IMR-90 (cell line): ENCODE data around the gene DUSP7. TPM values are rescaled to one million over a fixed set of nuclear protein-coding genes. Genes with fewer than 3 reads are reported as not detected.

ENCODE experiments used
- ATAC-seq: fragments of 200-7000 bp; cut with Tn5 transposase; 2 replicates; pipeline ENCODE4 v1.9.1; 2020; ENCODE audit warnings: low read depth, mild to moderate bottlenecking, moderate library complexity
- BruUV-seq: library from RNA; stranded (reverse); fragments of 400-500 nt; replicated peaks from 2 replicates; lab custom pipeline; 2021; lab: Mats Ljungman, UMichigan
- CTCF ChIA-PET: fragments of 300-600 bp; formaldehyde crosslinking; extraction: SDS; loops from one replicate; lab custom pipeline; 2021; ENCODE audit warnings: antibody characterized with exemption; lab: Yijun Ruan, JAX
- POLR2A ChIA-PET: fragments of 300-600 bp; sonication (Branson Sonifier 250); formaldehyde crosslinking; loops from one replicate; lab custom pipeline; 2022; ENCODE audit warnings: antibody characterized with exemption; ENCODE audit not compliant: unreplicated experiment; lab: Charles Lee
- DNase-seq: peaks from one replicate; pipeline ENCODE4 v3.0.0; 2013
- H2AFZ ChIP-seq: replicated peaks from 2 replicates; pipeline ENCODE3; 2013; ENCODE audit warnings: low read length, mild to moderate bottlenecking; ENCODE audit not compliant: poor library complexity
- H2AK5ac ChIP-seq: 2 replicates; pipeline ENCODE4 v1.6.1; 2013; ENCODE audit warnings: low read depth, low read length, inconsistent platforms
- H2AK9ac ChIP-seq: replicated peaks from 2 replicates; pipeline ENCODE3; 2013; ENCODE audit warnings: mild to moderate bottlenecking, low read depth, low read length, moderate library complexity; ENCODE audit not compliant: poor library complexity
- H2BK120ac ChIP-seq: 2 replicates; pipeline ENCODE4 v1.6.1; 2013; ENCODE audit warnings: low read depth, low read length, inconsistent platforms
- H2BK15ac ChIP-seq: 3 replicates; pipeline ENCODE4 v1.6.1; 2013; ENCODE audit warnings: low read depth, low read length, inconsistent platforms
- H2BK20ac ChIP-seq: 2 replicates; pipeline ENCODE4 v1.6.1; 2013; ENCODE audit warnings: low read depth, mild to moderate bottlenecking, inconsistent platforms, low read length, moderate library complexity
- H2BK5ac ChIP-seq: 2 replicates; pipeline ENCODE4 v1.6.1; 2013; ENCODE audit warnings: mild to moderate bottlenecking, low read depth, low read length, inconsistent platforms; ENCODE audit not compliant: poor library complexity, severe bottlenecking
- H3K14ac ChIP-seq: replicated peaks from 2 replicates; pipeline ENCODE4 v1.6.1; 2013; ENCODE audit warnings: low read depth, low read length, inconsistent platforms
- H3K18ac ChIP-seq: 2 replicates; pipeline ENCODE4 v1.6.1; 2013; ENCODE audit warnings: low read depth, low read length, control low read depth
- H3K23ac ChIP-seq: 2 replicates; pipeline ENCODE4 v1.6.1; 2013; ENCODE audit warnings: low read depth, low read length, inconsistent platforms
- H3K27ac ChIP-seq: 2 replicates; pipeline ENCODE4 v1.5.1; 2013; ENCODE audit warnings: mild to moderate bottlenecking, control low read depth, low read length; ENCODE audit not compliant: insufficient read depth
- H3K27me3 ChIP-seq: 2 replicates; pipeline ENCODE4 v1.6.1; 2013; ENCODE audit warnings: low read length; ENCODE audit not compliant: control insufficient read depth, insufficient read depth
- H3K36me3 ChIP-seq: 2 replicates; pipeline ENCODE4 v1.6.1; 2013; ENCODE audit warnings: low read length, mixed read lengths; ENCODE audit not compliant: control insufficient read depth, insufficient read depth
- H3K4ac ChIP-seq: 2 replicates; pipeline ENCODE4 v1.6.1; 2013; ENCODE audit warnings: low read depth, low read length, inconsistent platforms
- H3K4me1 ChIP-seq: 2 replicates; pipeline ENCODE4 v1.6.1; 2013; ENCODE audit warnings: low read length, mixed read lengths; ENCODE audit not compliant: control insufficient read depth, insufficient read depth
- H3K4me2 ChIP-seq: 2 replicates; pipeline ENCODE4 v1.6.1; 2013; ENCODE audit warnings: low read depth, mild to moderate bottlenecking, control low read depth, low read length, moderate library complexity
- H3K4me3 ChIP-seq: 2 replicates; pipeline ENCODE4 v1.5.1; 2013; ENCODE audit warnings: low read depth, mild to moderate bottlenecking, control low read depth, low read length, moderate library complexity; ENCODE audit not compliant: insufficient read depth
- H3K56ac ChIP-seq: 2 replicates; pipeline ENCODE4 v1.6.1; 2013; ENCODE audit warnings: low read length, inconsistent platforms; ENCODE audit not compliant: insufficient read depth; ENCODE audit errors: extremely low read depth
- H3K79me1 ChIP-seq, 2 experiments: 2 replicates each; pipeline ENCODE4 v1.6.1; 2013; ENCODE audit warnings: low read length in 2 of 2, inconsistent platforms in 1 of 2, low read depth in 1 of 2
- H3K9ac ChIP-seq: 2 replicates; pipeline ENCODE4 v1.6.1; 2013; ENCODE audit warnings: low read depth, low read length, control low read depth
- H3K9me1 ChIP-seq: 2 replicates; pipeline ENCODE4 v1.6.1; 2013; ENCODE audit warnings: low read length, inconsistent platforms; ENCODE audit not compliant: insufficient read depth
- H3K9me3 ChIP-seq: 2 replicates; pipeline ENCODE4 v1.6.1; 2013; ENCODE audit warnings: low read length; ENCODE audit not compliant: control insufficient read depth, insufficient read depth
- H4K20me1 ChIP-seq: 2 replicates; pipeline ENCODE4 v1.6.1; 2013; ENCODE audit warnings: low read length, inconsistent platforms; ENCODE audit not compliant: insufficient read depth
- H4K5ac ChIP-seq: 2 replicates; pipeline ENCODE4 v1.6.1; 2013; ENCODE audit warnings: mild to moderate bottlenecking, low read depth, low read length, control low read depth
- H4K8ac ChIP-seq, 2 experiments: 2 replicates each; pipeline ENCODE4 v1.6.1; 2013; ENCODE audit warnings: low read depth in 2 of 2, low read length in 2 of 2, control low read depth in 1 of 2, inconsistent platforms in 1 of 2
- H4K91ac ChIP-seq: 2 replicates; pipeline ENCODE4 v1.6.1; 2013; ENCODE audit warnings: low read depth, low read length, inconsistent platforms; ENCODE audit not compliant: insufficient read depth
- BHLHE40 ChIP-seq: fragments of 150-350 bp; IDR thresholded peaks from 2 replicates; pipeline ENCODE4 v1.6.1; 2016; ENCODE audit warnings: mild to moderate bottlenecking, low read depth, low read length
- CEBPB ChIP-seq: IDR thresholded peaks from 2 replicates; pipeline ENCODE4 v1.6.1; 2012; ENCODE audit warnings: low read depth, low read length, improper control_type of control experiment
- CHD1 ChIP-seq: IDR thresholded peaks from 2 replicates; pipeline ENCODE4 v1.6.1; 2012; ENCODE audit warnings: low read depth, low read length, improper control_type of control experiment
- FOS ChIP-seq: fragments of 150-350 bp; IDR thresholded peaks from 2 replicates; pipeline ENCODE4 v1.6.1; 2016; ENCODE audit warnings: low read depth, low read length
- MAZ ChIP-seq: IDR thresholded peaks from 2 replicates; pipeline ENCODE4 v1.6.1; 2012; ENCODE audit warnings: low read depth, mild to moderate bottlenecking, low read length, improper control_type of control experiment, moderate library complexity, borderline replicate concordance
- NFE2L2 ChIP-seq: fragments of 150-350 bp; IDR thresholded peaks from 2 replicates; pipeline ENCODE4 v1.6.1; 2016; ENCODE audit warnings: low read depth, mild to moderate bottlenecking, low read length
- POLR2A ChIP-seq: IDR thresholded peaks from 2 replicates; pipeline ENCODE4 v1.6.1; 2012; ENCODE audit warnings: mild to moderate bottlenecking, low read depth, low read length
- RAD21 ChIP-seq: IDR thresholded peaks from 2 replicates; pipeline ENCODE4 v1.6.1; 2012; ENCODE audit warnings: low read length, improper control_type of control experiment
- RCOR1 ChIP-seq: IDR thresholded peaks from 2 replicates; pipeline ENCODE4 v1.6.1; 2012; ENCODE audit warnings: mild to moderate bottlenecking, low read length, improper control_type of control experiment; ENCODE audit not compliant: insufficient replicate concordance
- SMC3 ChIP-seq: fragments of 150-350 bp; IDR thresholded peaks from 2 replicates; pipeline ENCODE4 v1.6.1; 2016; ENCODE audit warnings: low read depth, mild to moderate bottlenecking, antibody characterized with exemption, low read length, moderate library complexity
- WGBS, 2 experiments: methylation state at CpG; one replicate each; pipeline versions ENCODE4 v1.1.5 to v1.1.7; 2013; ENCODE audit warnings: missing lambda C conversion rate in 2 of 2; ENCODE audit not compliant: insufficient read length in 1 of 2; ENCODE audit errors: extremely low coverage in 2 of 2; 5-methylcytosine and 5-hydroxymethylcytosine counted together
- dilution Hi-C: fragments of 300-500 bp; cut with HindIII; formaldehyde crosslinking; loops from one replicate; pipeline ENCODE4 v1.14.3; 2018; ENCODE audit warnings: low sequenced_read_pairs; ENCODE audit not compliant: unreplicated experiment
- in situ Hi-C: fragments of 300-500 bp; cut with MboI; formaldehyde crosslinking; loops from 3 replicates; pipeline ENCODE4 v1.14.3; 2019; ENCODE audit warnings: low sequenced_read_pairs, inconsistent platforms, mixed read lengths
- intact Hi-C: fragments of 100-400 bp; cut with micrococcal nuclease; formaldehyde crosslinking; loops from 2 replicates; pipeline ENCODE4 v1.10.0; 2022
- polyA plus RNA-seq, 3 experiments: library from polyadenylated mRNA; depleted of rRNA; stranded (reverse); fragments of >200 nt; gene quantifications; 2 replicates each; pipeline ENCODE4 v1.2.3, GENCODE V29; 2012; ENCODE audit warnings: low replicate concordance in 1 of 3
- total RNA-seq: library from RNA; depleted of rRNA; stranded (reverse); fragments of >200 nt; gene quantifications from 2 replicates; pipeline ENCODE4 v1.2.3, GENCODE V29; 2012
- TF ChIP-seq, protein P1 (sequence below): conservative IDR thresholded peaks from 2 replicates; pipeline ENCODE4 v1.5.1; 2012; ENCODE audit warnings: mild to moderate bottlenecking, low read depth, low read length, improper control_type of control experiment
- TF ChIP-seq, protein P2 (sequence below): fragments of 150-350 bp; IDR thresholded peaks from 2 replicates; pipeline ENCODE4 v1.6.1; 2017; ENCODE audit warnings: mild to moderate bottlenecking, antibody characterized with exemption, low read length, low read depth
- TF ChIP-seq, protein P3 (sequence below): fragments of 150-350 bp; IDR thresholded peaks from 2 replicates; pipeline ENCODE4 v1.6.1; 2016; ENCODE audit warnings: low read depth, mild to moderate bottlenecking, low read length, moderate library complexity, borderline replicate concordance

DUSP7 gene
- total and polyA plus RNA-seq, 2 of the 4 experiments (the other 2 are of a cell fraction), result 9.3 to 24.0 TPM

DNA sequence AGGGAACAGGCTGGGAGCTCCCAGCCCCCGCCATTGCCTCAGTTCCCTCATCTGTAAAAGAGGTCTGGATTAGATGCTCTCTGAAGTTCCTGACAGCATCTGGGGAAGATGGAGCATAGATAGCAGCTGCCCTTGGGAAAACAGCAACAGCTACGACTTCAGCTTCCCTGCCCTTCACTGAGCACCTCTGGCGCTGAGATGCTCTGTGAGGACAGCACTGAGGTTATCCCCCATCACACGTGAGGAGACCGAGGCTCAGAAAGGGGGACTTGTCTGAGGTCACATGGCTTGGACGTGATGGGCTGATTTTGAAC, 49.6 kb downstream of the DUSP7 start:
- no peak overlapping the region for H3K56ac ChIP-seq
- H3K79me1 ChIP-seq, result no peaks in the 10 kb centered on the region
- H3K4me3 ChIP-seq, result no peak overlapping the region
- peak overlapping the region; percentile 5 for H2AFZ ChIP-seq
- peaks cover 11% of the 10 kb centered on the region for H3K4me1 ChIP-seq
- DNase-seq (no peak), ATAC-seq (no peak)
- in situ Hi-C loops, result no loop called here
- no peak overlapping the region for H3K18ac ChIP-seq
- H4K8ac ChIP-seq, result no peak overlapping the region; a peak in 1 of 4 replicates
- H2BK120ac ChIP-seq, result no peak overlapping the region
- intact Hi-C loops, result no loop called here
- POLR2A ChIA-PET, result no interaction called here
- no peak overlapping the region; the same call in 1 of the 2 replicates for H2AK5ac ChIP-seq
- H3K27me3 ChIP-seq, result no peaks in the 10 kb centered on the region
- no peak overlapping the region for H3K4me2 ChIP-seq
- TF ChIP-seq SMC3 (no peak), RCOR1 (no peak), CHD1 (no peak), NFE2L2 (no peak), FOS (no peak), BHLHE40 (no peak), MAZ (no peak), POLR2A (no peak), RAD21 (no peak), CEBPB (no peak)
- TF ChIP-seq, protein P1, sequence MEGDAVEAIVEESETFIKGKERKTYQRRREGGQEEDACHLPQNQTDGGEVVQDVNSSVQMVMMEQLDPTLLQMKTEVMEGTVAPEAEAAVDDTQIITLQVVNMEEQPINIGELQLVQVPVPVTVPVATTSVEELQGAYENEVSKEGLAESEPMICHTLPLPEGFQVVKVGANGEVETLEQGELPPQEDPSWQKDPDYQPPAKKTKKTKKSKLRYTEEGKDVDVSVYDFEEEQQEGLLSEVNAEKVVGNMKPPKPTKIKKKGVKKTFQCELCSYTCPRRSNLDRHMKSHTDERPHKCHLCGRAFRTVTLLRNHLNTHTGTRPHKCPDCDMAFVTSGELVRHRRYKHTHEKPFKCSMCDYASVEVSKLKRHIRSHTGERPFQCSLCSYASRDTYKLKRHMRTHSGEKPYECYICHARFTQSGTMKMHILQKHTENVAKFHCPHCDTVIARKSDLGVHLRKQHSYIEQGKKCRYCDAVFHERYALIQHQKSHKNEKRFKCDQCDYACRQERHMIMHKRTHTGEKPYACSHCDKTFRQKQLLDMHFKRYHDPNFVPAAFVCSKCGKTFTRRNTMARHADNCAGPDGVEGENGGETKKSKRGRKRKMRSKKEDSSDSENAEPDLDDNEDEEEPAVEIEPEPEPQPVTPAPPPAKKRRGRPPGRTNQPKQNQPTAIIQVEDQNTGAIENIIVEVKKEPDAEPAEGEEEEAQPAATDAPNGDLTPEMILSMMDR, result no peak
- TF ChIP-seq, protein P2, sequence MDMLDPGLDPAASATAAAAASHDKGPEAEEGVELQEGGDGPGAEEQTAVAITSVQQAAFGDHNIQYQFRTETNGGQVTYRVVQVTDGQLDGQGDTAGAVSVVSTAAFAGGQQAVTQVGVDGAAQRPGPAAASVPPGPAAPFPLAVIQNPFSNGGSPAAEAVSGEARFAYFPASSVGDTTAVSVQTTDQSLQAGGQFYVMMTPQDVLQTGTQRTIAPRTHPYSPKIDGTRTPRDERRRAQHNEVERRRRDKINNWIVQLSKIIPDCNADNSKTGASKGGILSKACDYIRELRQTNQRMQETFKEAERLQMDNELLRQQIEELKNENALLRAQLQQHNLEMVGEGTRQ, result no peak
- TF ChIP-seq, protein P3, sequence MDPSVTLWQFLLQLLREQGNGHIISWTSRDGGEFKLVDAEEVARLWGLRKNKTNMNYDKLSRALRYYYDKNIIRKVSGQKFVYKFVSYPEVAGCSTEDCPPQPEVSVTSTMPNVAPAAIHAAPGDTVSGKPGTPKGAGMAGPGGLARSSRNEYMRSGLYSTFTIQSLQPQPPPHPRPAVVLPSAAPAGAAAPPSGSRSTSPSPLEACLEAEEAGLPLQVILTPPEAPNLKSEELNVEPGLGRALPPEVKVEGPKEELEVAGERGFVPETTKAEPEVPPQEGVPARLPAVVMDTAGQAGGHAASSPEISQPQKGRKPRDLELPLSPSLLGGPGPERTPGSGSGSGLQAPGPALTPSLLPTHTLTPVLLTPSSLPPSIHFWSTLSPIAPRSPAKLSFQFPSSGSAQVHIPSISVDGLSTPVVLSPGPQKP, result no peak
- no peaks in the 10 kb centered on the region for H4K20me1 ChIP-seq
- H3K27ac ChIP-seq, result no peak overlapping the region
- CTCF ChIA-PET, result interaction anchor here (1.2 kb wide), 1 partner anchor 116 kb away, joined by 3 read pairs; no protein-coding TSS in a partner anchor
- H3K9ac ChIP-seq, result no peak overlapping the region
- no peak overlapping the region for H2BK5ac ChIP-seq
- no CpG with 5 or more reads among the region's 6 CpGs for WGBS, 2 experiments
- no peak overlapping the region for H4K91ac ChIP-seq
- no peak overlapping the region for H3K23ac ChIP-seq
- BruUV-seq, result no TSS peak
- H3K4ac ChIP-seq, result no peak overlapping the region
- no peaks in the 10 kb centered on the region for H3K9me1 ChIP-seq
- dilution Hi-C loops, result no loop called here
- H2BK20ac ChIP-seq, result no peak overlapping the region; the same call in 1 of the 2 replicates
- no peak overlapping the region for H4K5ac ChIP-seq
- H3K9me3 ChIP-seq, result no peaks in the 10 kb centered on the region
- no peak overlapping the region for H2BK15ac ChIP-seq
- H2AK9ac ChIP-seq, result no peak overlapping the region
- no peak overlapping the region for H3K14ac ChIP-seq
- no peaks in the 10 kb centered on the region for H3K36me3 ChIP-seq
